ENCODE measurements around the gene SLC22A15.
"Not testable (repeated sequence)": the region's sequence is repeated elsewhere in the genome, so short reads cannot be mapped to it uniquely, and the experiment has no call there.

SLC22A15 gene

GRCh38 chr1:115951560-115951959 lies 24.8 kb upstream of the SLC22A15 start:
- DNase-seq (ENCODE audit: low read depth) = no peak
- no peak for TF ChIP-seq CTCF (IDR thresholded peaks at IDR 0.05; ENCODE audit: low read depth, low read length, missing control alignments)
- no peak overlapping the region for H3K4me3 ChIP-seq (ENCODE audit: low read depth, low read length)

GRCh38 chr1:115952547-115952946 lies 23.8 kb upstream of the SLC22A15 start:
- DNase-seq (ENCODE audit: low read depth) = no peak
- no peak for TF ChIP-seq CTCF (IDR thresholded peaks at IDR 0.05; ENCODE audit: low read depth, low read length, missing control alignments)
- no peak overlapping the region for H3K4me3 ChIP-seq (ENCODE audit: low read depth, low read length)

- H3K4me3 ChIP-seq (ENCODE audit: low read depth, low read length) = no peak overlapping the region
- no peak for TF ChIP-seq CTCF (IDR thresholded peaks at IDR 0.05; ENCODE audit: low read depth, low read length, missing control alignments)
- DNase-seq (ENCODE audit: low read depth) = no peak
Measured at GRCh38 chr1:115953180-115953579, 23.1 kb upstream of the SLC22A15 start.

GRCh38 chr1:115954684-115955083 lies 21.6 kb upstream of the SLC22A15 start:
- no peak for DNase-seq (ENCODE audit: low read depth)
- TF ChIP-seq CTCF (IDR thresholded peaks at IDR 0.05; ENCODE audit: low read depth, low read length, missing control alignments) = no peak
- no peak overlapping the region for H3K4me3 ChIP-seq (ENCODE audit: low read depth, low read length)

- TF ChIP-seq CTCF (IDR thresholded peaks at IDR 0.05; ENCODE audit: low read depth, low read length, missing control alignments) = no peak
- no peak for DNase-seq (ENCODE audit: low read depth)
- no peak overlapping the region for H3K4me3 ChIP-seq (ENCODE audit: low read depth, low read length)
Measured at GRCh38 chr1:115955228-115955627, 21.1 kb upstream of the SLC22A15 start.

- H3K4me3 ChIP-seq (ENCODE audit: low read depth, low read length) = no peak overlapping the region
- DNase-seq (ENCODE audit: low read depth) = no peak
- TF ChIP-seq CTCF (IDR thresholded peaks at IDR 0.05; ENCODE audit: low read depth, low read length, missing control alignments) = no peak
Measured at GRCh38 chr1:115958866-115959265, 17.4 kb upstream of the SLC22A15 start.

- no peak for DNase-seq (ENCODE audit: low read depth)
- no peak overlapping the region for H3K4me3 ChIP-seq (ENCODE audit: low read depth, low read length)
- no peak for TF ChIP-seq CTCF (IDR thresholded peaks at IDR 0.05; ENCODE audit: low read depth, low read length, missing control alignments)
Measured at GRCh38 chr1:115969509-115969908, 6.8 kb upstream of the SLC22A15 start.

GRCh38 chr1:115971778-115972177 lies 4.5 kb upstream of the SLC22A15 start:
- H3K4me3 ChIP-seq (ENCODE audit: low read depth, low read length); DNase-seq (ENCODE audit: low read depth): not testable (repeated sequence)

Measured in GM12864 (cell line).